HepG2 (cell line): ENCODE data around the gene GRM7.

Experiments used
- ADNP ChIP-seq: sonication (generic); formaldehyde crosslinking; IDR thresholded peaks from 2 replicates; pipeline ENCODE4 v1.4.0; 2020; ENCODE audit warnings: missing genetic modification reagents
- ATRX ChIP-seq: sonication (generic); formaldehyde crosslinking; IDR thresholded peaks from 2 replicates; pipeline ENCODE4 v1.4.0; 2020; ENCODE audit warnings: missing genetic modification reagents, borderline replicate concordance
- CEBPB ChIP-seq: IDR thresholded peaks from 2 replicates; pipeline ENCODE4 v1.6.1; 2011; ENCODE audit warnings: low read depth, low read length, improper control_type of control experiment, borderline replicate concordance
- MTF2 ChIP-seq: sonication (generic); formaldehyde crosslinking; IDR thresholded peaks from 2 replicates; pipeline ENCODE4 v1.5.0; 2020; ENCODE audit warnings: missing genetic modification reagents, borderline replicate concordance
- NFE2L2 ChIP-seq: fragments of 150-350 bp; IDR thresholded peaks from 2 replicates; pipeline ENCODE4 v1.6.1; 2014; ENCODE audit warnings: low read length
- ZNF598 ChIP-seq: sonication (generic); formaldehyde crosslinking; IDR thresholded peaks from 2 replicates; pipeline ENCODE4 v1.5.1; 2020; ENCODE audit warnings: mild to moderate bottlenecking, missing genetic modification reagents, borderline replicate concordance
- TF ChIP-seq, protein P1 (sequence below): sonication (generic); formaldehyde crosslinking; IDR thresholded peaks from 2 replicates; pipeline ENCODE4 v1.5.0; 2020; ENCODE audit warnings: mild to moderate bottlenecking, missing genetic modification reagents, moderate library complexity

DNA sequence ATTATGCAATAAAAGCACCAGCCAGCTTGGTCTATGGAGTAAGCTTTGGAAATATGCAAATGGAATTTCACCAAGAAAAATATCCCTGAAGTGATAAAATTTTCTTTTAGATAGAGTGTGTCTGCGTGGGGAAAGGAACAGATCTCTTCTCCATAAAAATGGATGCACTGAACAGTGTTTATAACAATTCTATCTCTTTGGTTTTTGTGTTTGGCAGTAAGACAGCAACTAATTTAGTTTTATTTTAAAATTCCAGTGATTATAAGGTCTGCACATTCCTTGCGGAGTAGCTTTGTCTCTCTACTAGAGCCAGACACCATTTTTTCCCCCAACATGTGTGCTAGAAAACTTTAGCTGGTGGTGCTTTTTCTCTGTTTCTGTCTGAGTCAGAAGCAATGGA, 712.4 kb downstream of the GRM7 start:
- TF ChIP-seq ZNF598 (CRISPR knock-in tag) (no peak), CEBPB (no peak), ATRX (CRISPR knock-in tag) (no peak), NFE2L2 (no peak), ADNP (CRISPR knock-in tag) (no peak), MTF2 (CRISPR knock-in tag) (no peak)
- TF ChIP-seq, protein P1, sequence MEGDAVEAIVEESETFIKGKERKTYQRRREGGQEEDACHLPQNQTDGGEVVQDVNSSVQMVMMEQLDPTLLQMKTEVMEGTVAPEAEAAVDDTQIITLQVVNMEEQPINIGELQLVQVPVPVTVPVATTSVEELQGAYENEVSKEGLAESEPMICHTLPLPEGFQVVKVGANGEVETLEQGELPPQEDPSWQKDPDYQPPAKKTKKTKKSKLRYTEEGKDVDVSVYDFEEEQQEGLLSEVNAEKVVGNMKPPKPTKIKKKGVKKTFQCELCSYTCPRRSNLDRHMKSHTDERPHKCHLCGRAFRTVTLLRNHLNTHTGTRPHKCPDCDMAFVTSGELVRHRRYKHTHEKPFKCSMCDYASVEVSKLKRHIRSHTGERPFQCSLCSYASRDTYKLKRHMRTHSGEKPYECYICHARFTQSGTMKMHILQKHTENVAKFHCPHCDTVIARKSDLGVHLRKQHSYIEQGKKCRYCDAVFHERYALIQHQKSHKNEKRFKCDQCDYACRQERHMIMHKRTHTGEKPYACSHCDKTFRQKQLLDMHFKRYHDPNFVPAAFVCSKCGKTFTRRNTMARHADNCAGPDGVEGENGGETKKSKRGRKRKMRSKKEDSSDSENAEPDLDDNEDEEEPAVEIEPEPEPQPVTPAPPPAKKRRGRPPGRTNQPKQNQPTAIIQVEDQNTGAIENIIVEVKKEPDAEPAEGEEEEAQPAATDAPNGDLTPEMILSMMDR (CRISPR knock-in tag) = no peak
